ENCODE measurements around the gene FCMR.

- TF ChIP-seq CTCF (conservative IDR thresholded peaks at IDR 0.05; ENCODE audit: low read depth, low read length): no peak
- no peak for TF ChIP-seq EZH2 (IDR thresholded peaks at IDR 0.05; ENCODE audit: low read length, unreplicated experiment)
Observed at GRCh38 chr1:206868264-206868663, 53.5 kb downstream of the FCMR start.

Measured in PC-3 (cell line).